RWPE2 (cell line): Measurements from ENCODE around the gene SASH1.

Experiments
- ATAC-seq: fragments of 200-7000 bp; cut with Tn5 transposase; 3 replicates; pipeline ENCODE4 v1.9.1; 2021; ENCODE audit warnings: low read depth
- DNase-seq: peaks from one replicate; pipeline ENCODE4 v3.0.0-alpha.2; 2020; ENCODE audit warnings: low spot score
- H3K27ac ChIP-seq: fragments of 450-650 bp; 2 replicates; pipeline ENCODE4 v1.5.1; 2017; ENCODE audit warnings: mild to moderate bottlenecking; ENCODE audit not compliant: poor library complexity, severe bottlenecking
- H3K27me3 ChIP-seq: fragments of 250-450 bp; sonication (Bioruptor Pico); 2 replicates; pipeline ENCODE4 v1.5.1; 2021; ENCODE audit warnings: mild to moderate bottlenecking, moderate library complexity; ENCODE audit not compliant: insufficient read depth, poor library complexity, severe bottlenecking
- H3K36me3 ChIP-seq: fragments of 250-450 bp; sonication (Bioruptor Pico); 2 replicates; pipeline ENCODE4 v1.5.1; 2020; ENCODE audit warnings: low read depth, mild to moderate bottlenecking, moderate library complexity
- H3K4me1 ChIP-seq: fragments of 250-450 bp; sonication (Bioruptor Pico); 2 replicates; pipeline ENCODE4 v1.5.1; 2021; ENCODE audit warnings: mild to moderate bottlenecking, moderate library complexity; ENCODE audit not compliant: insufficient read depth, poor library complexity, severe bottlenecking
- H3K4me3 ChIP-seq: fragments of 250-450 bp; sonication (Bioruptor Pico); 2 replicates; pipeline ENCODE4 v1.5.1; 2021; ENCODE audit warnings: mild to moderate bottlenecking, moderate library complexity; ENCODE audit not compliant: severe bottlenecking
- H3K9me3 ChIP-seq: fragments of 250-450 bp; sonication (Bioruptor Pico); 2 replicates; pipeline ENCODE4 v1.5.1; 2021; ENCODE audit warnings: mild to moderate bottlenecking, moderate library complexity; ENCODE audit not compliant: severe bottlenecking
- TF ChIP-seq, protein P1 (sequence below): fragments of 450-650 bp; IDR thresholded peaks from one replicate; pipeline ENCODE4 v1.5.1; 2017; ENCODE audit warnings: mild to moderate bottlenecking, moderate library complexity; ENCODE audit not compliant: poor library complexity, severe bottlenecking

Gene SASH1

DNA sequence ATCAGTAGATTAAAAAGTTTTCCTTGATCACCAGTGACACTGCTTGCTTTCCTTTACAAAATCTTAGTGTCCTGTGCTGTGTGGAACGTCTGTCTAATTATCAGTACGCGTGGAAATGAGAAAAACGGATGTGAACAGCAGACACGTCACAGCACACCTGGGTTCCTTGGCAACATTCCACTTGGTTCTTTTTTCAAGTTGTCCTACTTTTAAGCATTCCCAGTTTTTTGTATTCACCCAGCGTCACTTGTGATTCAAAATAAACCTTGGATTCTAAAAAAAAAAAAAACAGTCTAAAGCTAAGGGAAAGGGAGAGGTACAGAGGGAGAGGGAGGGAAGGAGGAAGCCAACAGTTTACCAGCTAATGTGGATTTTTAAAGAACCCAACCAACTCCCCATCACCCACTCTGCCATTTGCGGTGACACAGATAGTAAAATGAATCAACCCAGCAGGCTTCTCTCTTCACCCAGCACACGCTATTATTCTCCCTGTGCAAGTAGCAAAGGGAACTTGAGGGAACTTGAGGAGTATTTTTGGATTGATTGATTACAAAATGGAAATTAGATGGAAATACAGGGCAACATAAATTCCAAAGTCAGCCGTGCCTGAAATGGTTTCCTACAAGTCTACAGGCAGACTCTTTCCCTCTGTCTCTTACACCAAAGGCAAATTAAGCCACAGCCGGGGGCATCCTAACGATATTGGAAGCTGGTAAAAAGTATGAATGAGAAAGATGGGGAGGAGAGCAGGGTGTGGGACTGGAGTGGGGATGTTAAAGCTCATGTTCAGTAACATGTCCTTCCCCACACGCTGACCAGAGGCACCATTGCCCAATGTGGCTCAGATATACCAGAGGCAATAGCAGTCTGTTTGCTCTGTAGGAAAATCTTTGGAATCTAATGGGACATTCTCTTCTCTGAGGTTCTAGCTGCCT lies 129.8 kb downstream of the SASH1 start:
- H3K4me1 ChIP-seq = no peaks in the 10 kb centered on the region
- peaks cover 4% of the 10 kb centered on the region; the same call in 1 of the 2 replicates for H3K36me3 ChIP-seq
- TF ChIP-seq, protein P1, sequence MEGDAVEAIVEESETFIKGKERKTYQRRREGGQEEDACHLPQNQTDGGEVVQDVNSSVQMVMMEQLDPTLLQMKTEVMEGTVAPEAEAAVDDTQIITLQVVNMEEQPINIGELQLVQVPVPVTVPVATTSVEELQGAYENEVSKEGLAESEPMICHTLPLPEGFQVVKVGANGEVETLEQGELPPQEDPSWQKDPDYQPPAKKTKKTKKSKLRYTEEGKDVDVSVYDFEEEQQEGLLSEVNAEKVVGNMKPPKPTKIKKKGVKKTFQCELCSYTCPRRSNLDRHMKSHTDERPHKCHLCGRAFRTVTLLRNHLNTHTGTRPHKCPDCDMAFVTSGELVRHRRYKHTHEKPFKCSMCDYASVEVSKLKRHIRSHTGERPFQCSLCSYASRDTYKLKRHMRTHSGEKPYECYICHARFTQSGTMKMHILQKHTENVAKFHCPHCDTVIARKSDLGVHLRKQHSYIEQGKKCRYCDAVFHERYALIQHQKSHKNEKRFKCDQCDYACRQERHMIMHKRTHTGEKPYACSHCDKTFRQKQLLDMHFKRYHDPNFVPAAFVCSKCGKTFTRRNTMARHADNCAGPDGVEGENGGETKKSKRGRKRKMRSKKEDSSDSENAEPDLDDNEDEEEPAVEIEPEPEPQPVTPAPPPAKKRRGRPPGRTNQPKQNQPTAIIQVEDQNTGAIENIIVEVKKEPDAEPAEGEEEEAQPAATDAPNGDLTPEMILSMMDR = no peak
- ATAC-seq (no peak), DNase-seq (no peak)
- H3K27ac ChIP-seq = no peak overlapping the region
- H3K27me3 ChIP-seq = no peaks in the 10 kb centered on the region
- H3K4me3 ChIP-seq = no peak overlapping the region
- no peaks in the 10 kb centered on the region for H3K9me3 ChIP-seq

- no peak overlapping the region for H3K27ac ChIP-seq
- H3K4me1 ChIP-seq = no peaks in the 10 kb centered on the region
- DNase-seq (no peak), ATAC-seq (no peak)
- H3K4me3 ChIP-seq = no peak overlapping the region
- H3K27me3 ChIP-seq = no peaks in the 10 kb centered on the region
- TF ChIP-seq, protein P1 = no peak
- H3K36me3 ChIP-seq = peaks cover 4% of the 10 kb centered on the region; the same call in 1 of the 2 replicates
- H3K9me3 ChIP-seq = no peaks in the 10 kb centered on the region
Observed at GRCh38 chr6:148479497-148479896, 136.9 kb downstream of the SASH1 start.

DNA sequence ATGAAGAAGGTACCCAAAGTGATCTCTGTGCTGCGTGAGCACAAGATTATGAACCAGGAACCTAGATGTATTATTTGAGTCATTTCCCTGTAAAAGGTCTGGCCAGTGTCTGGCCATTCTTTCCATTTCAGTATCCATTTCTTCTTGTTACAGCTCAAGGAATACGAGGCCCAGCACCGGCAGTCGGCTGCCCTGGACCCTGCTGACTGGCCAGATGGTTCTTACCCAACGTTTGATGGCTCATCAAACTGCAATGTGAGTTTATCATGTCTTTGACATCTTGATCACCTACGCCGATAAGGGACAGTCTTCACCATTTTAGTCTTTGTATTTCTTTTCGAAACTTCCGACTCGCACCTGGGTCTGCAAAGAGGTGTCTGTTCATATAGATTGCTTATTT lies 144.8 kb downstream of the SASH1 start:
- Histone ChIP-seq H3K4me3 (no peak overlapping the region), H3K9me3 (no peaks in the 10 kb centered on the region), H3K4me1 (no peaks in the 10 kb centered on the region), H3K27me3 (no peaks in the 10 kb centered on the region), H3K36me3 (no peaks in the 10 kb centered on the region; the same call in 1 of the 2 replicates), H3K27ac (no peak overlapping the region)
- TF ChIP-seq, protein P1 = no peak
- ATAC-seq (no peak), DNase-seq (no peak)

- no peaks in the 10 kb centered on the region for H3K9me3 ChIP-seq
- TF ChIP-seq, protein P1 = no peak
- no peak for DNase-seq
Observed at GRCh38 chr6:148491638-148492251, 149.1 kb downstream of the SASH1 start.

More at GRCh38 chr6:148491638-148492251, 149.1 kb downstream of the SASH1 start:
- no peak for ATAC-seq
- Histone ChIP-seq H3K27ac (no peak overlapping the region), H3K36me3 (no peaks in the 10 kb centered on the region), H3K27me3 (no peaks in the 10 kb centered on the region), H3K4me3 (no peak overlapping the region), H3K4me1 (no peaks in the 10 kb centered on the region)
